Activated T-cell treated with anti-CD3 and anti-CD28 coated beads, Interleukin-2, amount 50 U/mL, for 4 hours (primary cell): Measurements from ENCODE around the gene NOTUM. TPM values are rescaled to one million over a fixed set of nuclear protein-coding genes. Genes with fewer than 3 reads are reported as not detected.
"Not testable (repeated sequence)": the region's sequence is repeated elsewhere in the genome, so short reads cannot be mapped to it uniquely, and the experiment has no call there.

Experiments
- ATAC-seq, 2 donors: fragments of 200-7000 bp; cut with Tn5 transposase; one replicate each; pipeline ENCODE4 v1.10.0; 2021
- DNase-seq: peaks from one replicate; pipeline ENCODE4 v3.0.0-alpha.2; 2020
- H3K27me3 Mint-ChIP-seq: one replicate; pipeline ENCODE4 v1.8.0; 2021; ENCODE audit warnings: low read depth, mixed read lengths
- H3K36me3 Mint-ChIP-seq: one replicate; pipeline ENCODE4 v1.8.0; 2022; ENCODE audit warnings: mixed read lengths; ENCODE audit not compliant: insufficient read depth
- H3K4me1 Mint-ChIP-seq: one replicate; pipeline ENCODE4 v1.8.0; 2021; ENCODE audit warnings: low read depth, mixed read lengths
- H3K4me3 Mint-ChIP-seq: one replicate; pipeline ENCODE4 v1.8.0; 2021; ENCODE audit warnings: mild to moderate bottlenecking, moderate library complexity, mixed read lengths
- H3K9me3 Mint-ChIP-seq: one replicate; pipeline ENCODE4 v1.8.0; 2021; ENCODE audit warnings: mixed read lengths
- total RNA-seq, 3 donors: library from RNA; stranded (reverse); gene quantifications; one replicate each; pipeline ENCODE4 v1.2.1, GENCODE V29; 2021

NOTUM gene
- total RNA-seq, 3 donors from 2014 or later: 0.40 to 0.56 (median 0.41) TPM

- Mint-ChIP-seq H3K4me1 (peaks cover 3% of the 10 kb centered on the region), H3K27me3 (peaks cover 23% of the 10 kb centered on the region), H3K36me3 (no peaks in the 10 kb centered on the region), H3K4me3 (peak overlapping the region; percentile 45), H3K9me3 (no peaks in the 10 kb centered on the region)
- DNase-seq (no peak), ATAC-seq (no peak)
These were observed 2.2 kb downstream of the NOTUM start for GRCh38 chr17:81958633-81959342.

- H3K4me3 Mint-ChIP-seq: peak overlapping the region; percentile 13
- H3K36me3 Mint-ChIP-seq: no peaks in the 10 kb centered on the region
- H3K4me1 Mint-ChIP-seq: peaks cover 3% of the 10 kb centered on the region
- H3K9me3 Mint-ChIP-seq: no peaks in the 10 kb centered on the region
- ATAC-seq: no peak
- DNase-seq: no peak
- peaks cover 21% of the 10 kb centered on the region for H3K27me3 Mint-ChIP-seq
These were observed 3.1 kb downstream of the NOTUM start for GRCh38 chr17:81957691-81958432.

- H3K9me3 Mint-ChIP-seq: no peaks in the 10 kb centered on the region
- H3K27me3 Mint-ChIP-seq: peaks cover 16% of the 10 kb centered on the region
- H3K4me1 Mint-ChIP-seq: peaks cover 3% of the 10 kb centered on the region
- no peaks in the 10 kb centered on the region for H3K36me3 Mint-ChIP-seq
- DNase-seq: no peak
- no peak for ATAC-seq
- H3K4me3 Mint-ChIP-seq: peak overlapping the region; percentile 13
These were observed 4.1 kb downstream of the NOTUM start for GRCh38 chr17:81956607-81957589.

- no peak overlapping the region for H3K4me3 Mint-ChIP-seq
- ATAC-seq (no peak), DNase-seq (no peak)
- no peaks in the 10 kb centered on the region for H3K9me3 Mint-ChIP-seq
- H3K36me3 Mint-ChIP-seq: no peaks in the 10 kb centered on the region
- peaks cover 16% of the 10 kb centered on the region for H3K27me3 Mint-ChIP-seq
- H3K4me1 Mint-ChIP-seq: peaks cover 3% of the 10 kb centered on the region
These were observed 5.0 kb downstream of the NOTUM start for GRCh38 chr17:81955756-81956544.

DNA sequence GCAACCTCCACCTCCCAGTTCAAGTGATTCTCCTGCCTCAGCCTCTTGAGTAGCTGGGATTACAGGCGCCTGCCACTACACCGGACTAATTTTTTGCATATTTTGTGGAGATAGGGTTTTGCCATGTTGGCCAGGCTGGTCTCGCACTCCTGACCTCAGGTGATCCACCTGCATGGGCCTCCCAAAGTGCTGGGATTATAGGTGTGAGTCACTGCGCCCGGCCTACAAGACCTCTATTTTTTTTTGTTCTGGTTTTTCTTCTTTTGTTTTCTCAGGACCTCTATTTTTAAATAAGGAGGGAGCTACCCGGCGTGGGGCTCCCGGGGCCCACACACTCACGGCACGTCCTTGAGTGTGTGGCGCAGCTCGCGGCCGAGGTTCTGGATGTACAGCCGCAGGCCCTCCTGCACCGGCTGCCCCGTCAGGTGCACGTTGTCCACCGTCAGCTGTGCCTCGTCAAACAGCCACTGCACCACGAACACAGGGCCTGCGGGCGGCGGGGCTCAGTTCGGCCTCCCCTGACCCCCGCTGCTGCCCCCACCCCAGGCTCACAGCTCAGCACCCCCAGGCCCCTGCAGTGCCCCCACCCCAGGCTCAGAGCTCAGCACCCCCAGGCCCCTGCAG lies 5.8 kb downstream of the NOTUM start:
- ATAC-seq: no peak
- peaks cover 14% of the 10 kb centered on the region for H3K27me3 Mint-ChIP-seq

DNA sequence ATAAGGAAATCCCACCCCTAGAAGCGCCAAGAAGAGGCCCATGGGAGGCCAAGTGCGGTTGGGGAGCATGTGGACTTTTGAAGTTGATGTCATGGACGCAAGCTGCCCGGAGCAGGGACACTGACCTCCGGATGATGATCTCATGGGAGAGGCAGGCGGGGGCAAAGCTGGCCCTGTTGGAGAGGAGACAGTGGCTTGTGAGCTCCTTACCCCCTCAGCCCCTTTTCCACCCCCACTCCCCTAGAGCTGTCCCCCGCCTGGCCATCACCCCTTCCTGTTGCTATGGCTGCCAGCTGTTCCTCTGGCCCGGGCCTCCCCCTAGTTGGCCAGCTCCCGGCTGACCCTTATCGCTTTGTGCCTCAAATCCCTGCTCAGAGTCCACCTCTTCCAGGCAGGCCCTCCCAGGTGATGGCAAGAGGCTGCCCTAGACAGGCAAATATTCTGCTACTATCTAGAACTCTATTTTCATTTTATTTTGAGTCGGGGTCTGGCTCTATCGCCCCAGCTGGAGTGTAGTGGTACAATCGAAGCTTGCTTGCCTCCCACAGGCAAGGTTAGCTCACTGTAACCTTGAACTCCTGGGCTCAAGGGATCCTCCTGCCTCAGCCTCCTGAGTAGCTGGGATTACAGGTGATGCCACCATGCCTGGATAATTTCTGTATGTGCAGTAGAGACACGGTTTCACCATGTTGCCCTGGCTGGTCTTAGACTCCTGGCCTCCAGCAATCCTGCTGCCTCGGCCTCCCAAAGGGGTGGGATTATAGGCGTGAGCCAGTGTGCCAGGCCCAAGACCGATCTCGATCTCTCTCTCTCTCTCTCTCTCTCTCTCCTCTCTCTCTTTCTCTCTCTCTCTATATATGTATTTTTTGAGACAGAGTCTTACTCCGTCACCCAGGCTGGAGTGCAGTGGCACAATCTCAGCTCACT lies 6.6 kb downstream of the NOTUM start:
- Mint-ChIP-seq H3K4me1 (peaks cover 3% of the 10 kb centered on the region), H3K9me3 (no peaks in the 10 kb centered on the region), H3K27me3 (peaks cover 14% of the 10 kb centered on the region), H3K36me3 (no peaks in the 10 kb centered on the region), H3K4me3 (no peak overlapping the region)
- ATAC-seq: no peak
- no peak for DNase-seq

More for the DNA sequence above, 5.8 kb downstream of the NOTUM start:
- no peaks in the 10 kb centered on the region for H3K36me3 Mint-ChIP-seq
- no peaks in the 10 kb centered on the region for H3K9me3 Mint-ChIP-seq
- H3K4me1 Mint-ChIP-seq: peaks cover 3% of the 10 kb centered on the region
- no peak for DNase-seq
- no peak overlapping the region for H3K4me3 Mint-ChIP-seq

DNA sequence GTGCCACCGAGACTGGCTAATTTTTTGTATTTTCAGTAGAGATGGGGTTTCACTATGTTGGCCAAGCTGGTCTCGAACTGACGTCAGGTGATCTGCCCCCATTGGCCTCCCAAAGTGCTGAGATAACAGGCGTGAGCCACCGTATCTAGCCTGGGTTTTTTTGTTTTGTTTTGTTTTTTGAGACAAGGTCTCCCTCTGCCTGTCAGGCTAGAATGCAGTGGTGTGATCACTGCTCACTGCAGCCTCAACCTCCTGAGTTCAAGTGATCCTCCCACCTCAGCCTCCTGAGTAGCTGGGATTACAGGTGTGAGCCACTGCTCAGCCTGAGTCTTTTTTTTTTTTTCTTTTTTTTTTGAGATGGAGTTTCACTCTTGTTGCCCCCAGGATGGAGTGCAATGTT lies 7.5 kb downstream of the NOTUM start:
- not testable (repeated sequence) for H3K9me3 Mint-ChIP-seq, ATAC-seq

DNA sequence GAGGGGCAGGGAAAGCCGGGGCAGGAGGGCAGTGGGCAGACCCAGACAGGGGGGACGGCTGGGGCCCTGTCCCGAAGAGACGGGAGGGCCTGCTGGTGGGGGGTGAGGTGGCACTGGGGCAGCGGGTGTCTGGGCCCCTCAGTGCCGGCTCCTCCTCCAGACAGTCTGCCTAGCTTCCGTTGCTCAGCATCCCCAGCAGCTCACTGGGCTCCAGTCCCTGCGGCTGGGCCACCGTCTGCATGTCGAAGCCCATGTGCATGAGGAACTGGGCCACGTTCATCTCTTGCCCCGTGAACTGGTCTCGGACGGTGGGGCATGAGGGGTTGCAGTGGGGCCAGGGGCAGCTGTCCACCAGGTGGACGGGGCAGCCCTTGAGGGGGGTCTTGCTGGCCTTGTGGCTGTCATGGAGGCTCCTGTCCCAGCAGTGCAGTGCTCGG lies 8.2 kb downstream of the NOTUM start:
- no peak for ATAC-seq
- Mint-ChIP-seq H3K27me3 (peaks cover 4% of the 10 kb centered on the region), H3K36me3 (no peaks in the 10 kb centered on the region), H3K4me1 (no peaks in the 10 kb centered on the region), H3K4me3 (no peak overlapping the region), H3K9me3 (no peaks in the 10 kb centered on the region)
- no peak for DNase-seq

More for the DNA sequence above, 7.5 kb downstream of the NOTUM start:
- H3K27me3 Mint-ChIP-seq, DNase-seq, H3K36me3 Mint-ChIP-seq, H3K4me3 Mint-ChIP-seq, H3K4me1 Mint-ChIP-seq: not testable (repeated sequence)

GRCh38 chr17:81951785-81952684 lies 9.0 kb downstream of the NOTUM start:
- Mint-ChIP-seq H3K4me1 (no peaks in the 10 kb centered on the region), H3K4me3 (no peak overlapping the region), H3K36me3 (no peaks in the 10 kb centered on the region), H3K27me3 (no peaks in the 10 kb centered on the region), H3K9me3 (no peaks in the 10 kb centered on the region)
- ATAC-seq (no peak), DNase-seq (no peak)

GRCh38 chr17:81950501-81950900 lies 10.5 kb downstream of the NOTUM start:
- Mint-ChIP-seq H3K27me3 (no peaks in the 10 kb centered on the region), H3K36me3 (no peaks in the 10 kb centered on the region), H3K4me1 (no peaks in the 10 kb centered on the region), H3K9me3 (no peaks in the 10 kb centered on the region), H3K4me3 (no peak overlapping the region)
- ATAC-seq: no peak
- no peak for DNase-seq

GRCh38 chr17:81948635-81949378 lies 12.2 kb downstream of the NOTUM start:
- Mint-ChIP-seq H3K36me3 (no peaks in the 10 kb centered on the region), H3K9me3 (no peaks in the 10 kb centered on the region), H3K4me3 (no peak overlapping the region), H3K4me1 (no peaks in the 10 kb centered on the region), H3K27me3 (no peaks in the 10 kb centered on the region)
- ATAC-seq (no peak), DNase-seq (no peak)
